SK-N-SH (cell line): Measurements from ENCODE around the gene CARD14. TPM values are rescaled to one million over a fixed set of nuclear protein-coding genes. Genes with fewer than 3 reads are reported as not detected.
"Not testable (repeated sequence)": the region's sequence is repeated elsewhere in the genome, so short reads cannot be mapped to it uniquely, and the experiment has no call there.

ENCODE experiments used
- CTCF ChIA-PET: fragments of 300-600, 350-600 bp; formaldehyde crosslinking; extraction: SDS; loops from one replicate; lab custom pipeline; 2021; lab: Yijun Ruan, JAX
- POLR2A ChIA-PET: fragments of 350-600 bp; sonication (Branson Sonifier 250); formaldehyde crosslinking; extraction: SDS; loops from one replicate; lab custom pipeline; 2020; ENCODE audit warnings: antibody characterized with exemption, inconsistent platforms; lab: Yijun Ruan, JAX
- DNase-seq: peaks from one replicate; pipeline ENCODE4 v3.0.0; 2012
- H2AFZ ChIP-seq: fragments of 200-600 bp; sonication (generic); 2 replicates; pipeline ENCODE4 v1.8.1; 2016; ENCODE audit warnings: antibody characterized with exemption, mild to moderate bottlenecking, low read depth
- H3F3A ChIP-seq: fragments of 200-600 bp; sonication (generic); replicated peaks from 2 replicates; pipeline ENCODE3; 2016; ENCODE audit warnings: antibody characterized with exemption, mild to moderate bottlenecking; ENCODE audit not compliant: insufficient read depth
- H3K27ac ChIP-seq, 2 experiments: fragments of 200-500 bp in 1 of 2; fragments of 200-600 bp in 1 of 2; sonication (Bioruptor generic) in 1 of 2; sonication (generic), shearing (Covaris generic) in 1 of 2; 2 replicates each; pipeline versions ENCODE4 v1.5.1 to v1.6.1; 2014 to 2016; ENCODE audit warnings: low read depth in 2 of 2, inconsistent platforms in 1 of 2, low read length in 1 of 2, mild to moderate bottlenecking in 1 of 2, mixed read lengths in 1 of 2
- H3K27me3 ChIP-seq: fragments of 200-600 bp; sonication (generic), shearing (Covaris generic); 2 replicates; pipeline ENCODE4 v1.6.1; 2016; ENCODE audit warnings: mixed run types; ENCODE audit not compliant: insufficient read depth
- H3K36me3 ChIP-seq, 2 experiments: fragments of 200-500 bp in 1 of 2; fragments of 200-600 bp in 1 of 2; sonication (Bioruptor generic) in 1 of 2; sonication (generic) in 1 of 2; replicated peaks in 1 of 2; 2 replicates each; pipeline versions ENCODE3 to v1.5.1; 2014 to 2016; ENCODE audit warnings: low read length in 1 of 2, mild to moderate bottlenecking in 1 of 2; ENCODE audit not compliant: insufficient read depth in 2 of 2, control insufficient read depth in 1 of 2
- H3K4me1 ChIP-seq, 2 experiments: fragments of 200-500 bp in 1 of 2; fragments of 200-600 bp in 1 of 2; sonication (Bioruptor generic) in 1 of 2; sonication (generic), shearing (Covaris generic) in 1 of 2; 2 replicates each; pipeline versions ENCODE4 v1.5.1 to v1.6.1; 2014 to 2016; ENCODE audit warnings: low read depth in 1 of 2, low read length in 1 of 2, mixed run types in 1 of 2; ENCODE audit not compliant: insufficient read depth in 2 of 2, control insufficient read depth in 1 of 2
- H3K4me2 ChIP-seq: fragments of 200-600 bp; sonication (generic), shearing (Covaris generic); 2 replicates; pipeline ENCODE4 v1.6.1; 2017; ENCODE audit warnings: mixed run types
- H3K4me3 ChIP-seq, 2 experiments: fragments of 200-500 bp in 1 of 2; fragments of 200-600 bp in 1 of 2; sonication (Bioruptor generic) in 1 of 2; sonication (generic), shearing (Covaris generic) in 1 of 2; 2 replicates each; pipeline versions ENCODE4 v1.5.1 to v1.8.1; 2014 to 2016; ENCODE audit warnings: low read depth in 2 of 2, inconsistent platforms in 1 of 2, low read length in 1 of 2, mild to moderate bottlenecking in 1 of 2, mixed read lengths in 1 of 2, moderate library complexity in 1 of 2
- H3K79me2 ChIP-seq: fragments of 200-600 bp; sonication (generic); 2 replicates; pipeline ENCODE4 v1.8.1; 2017; ENCODE audit warnings: mild to moderate bottlenecking; ENCODE audit not compliant: insufficient read depth
- H3K9ac ChIP-seq: fragments of 200-600 bp; sonication (generic); 2 replicates; pipeline ENCODE4 v1.6.1; 2017; ENCODE audit warnings: mixed run types
- H3K9me2 ChIP-seq: fragments of 200-600 bp; sonication (generic); 2 replicates; pipeline ENCODE4 v1.6.1; 2017; ENCODE audit warnings: mixed run types
- H3K9me3 ChIP-seq: fragments of 200-600 bp; sonication (generic); 2 replicates; pipeline ENCODE4 v1.6.1; 2017; ENCODE audit warnings: mixed run types, mild to moderate bottlenecking, moderate library complexity
- H4K20me1 ChIP-seq: fragments of 200-600 bp; sonication (generic); 2 replicates; pipeline ENCODE4 v1.6.1; 2017; ENCODE audit warnings: mild to moderate bottlenecking, mixed run types; ENCODE audit not compliant: insufficient read depth
- CTCF ChIP-seq: fragments of 200-600 bp; sonication (generic); IDR thresholded peaks from 2 replicates; pipeline ENCODE4 v1.6.1; 2017; ENCODE audit warnings: antibody characterized with exemption, mild to moderate bottlenecking, moderate library complexity
- ELF1 ChIP-seq: IDR thresholded peaks from 2 replicates; pipeline ENCODE4 v1.4.0; 2012
- EZH2phosphoT487 ChIP-seq: fragments of 200-600 bp; sonication (generic); IDR thresholded peaks from 2 replicates; pipeline ENCODE4 v1.6.1; 2017; ENCODE audit warnings: low read depth, mixed run types, mild to moderate bottlenecking, antibody characterized with exemption, moderate library complexity, borderline replicate concordance
- MXI1 ChIP-seq: IDR thresholded peaks from 2 replicates; pipeline ENCODE4 v1.6.1; 2012; ENCODE audit warnings: mild to moderate bottlenecking, low read depth, low read length, improper control_type of control experiment
- RAD21 ChIP-seq: IDR thresholded peaks from 2 replicates; pipeline ENCODE4 v1.6.1; 2012; ENCODE audit warnings: mild to moderate bottlenecking, low read length
- RXRA ChIP-seq: IDR thresholded peaks from 2 replicates; pipeline ENCODE4 v1.4.0; 2012; ENCODE audit warnings: low read depth, mild to moderate bottlenecking, borderline replicate concordance
- SMC3 ChIP-seq: IDR thresholded peaks from 2 replicates; pipeline ENCODE4 v1.6.1; 2012; ENCODE audit warnings: low read depth, low read length, improper control_type of control experiment
- TAF1 ChIP-seq: IDR thresholded peaks from 2 replicates; pipeline ENCODE4 v1.6.1; 2012; ENCODE audit warnings: low read depth, mild to moderate bottlenecking, low read length, moderate library complexity, borderline replicate concordance
- YY1 ChIP-seq: IDR thresholded peaks from 2 replicates; pipeline ENCODE4 v1.4.0; 2012; ENCODE audit warnings: low read depth, mild to moderate bottlenecking
- WGBS: methylation state at CpG from one replicate; pipeline ENCODE4 v1.1.6; 2017; ENCODE audit warnings: low lambda C conversion rate; 5-methylcytosine and 5-hydroxymethylcytosine counted together
- polyA plus RNA-seq, 3 experiments: library from polyadenylated mRNA; depleted of rRNA; stranded (reverse); fragments of >200 nt; gene quantifications; 2 replicates each; pipeline ENCODE4 v1.2.3, GENCODE V29; 2012

CARD14 gene
- polyA plus RNA-seq, 1 of the 3 experiments (the other 2 are of a cell fraction) = 0.05 TPM

GRCh38 chr17:80195671-80196529, 26.1 kb downstream of the CARD14 start:
- no peak overlapping the region for H3K27ac ChIP-seq
- WGBS = 74% methylated on average over 26 of the region's 27 CpGs
- H3K79me2 ChIP-seq = no peaks in the 10 kb centered on the region
- no peaks in the 10 kb centered on the region for H3K9me3 ChIP-seq
- H3K4me3 ChIP-seq = peak overlapping the region in 1 of 2 experiments; percentile 37; a peak in 1 of 4 replicates
- DNase-seq = peak; percentile 70
- H3K36me3 ChIP-seq = no peaks in the 10 kb centered on the region
- H3K27me3 ChIP-seq = 0 out of 2 replicates have a peak, but pooled peaks cover 9% of the 10 kb centered on the region
- H2AFZ ChIP-seq = no peak overlapping the region
- CTCF ChIA-PET = interaction anchor here (0.6 to 2.5 kb wide), 15 partner anchors 8 to 181 kb away, joined by 3 to 8 read pairs (median 4); partner anchors contain the start of genes GAA and RNF213
- no peak for TF ChIP-seq MXI1
- TF ChIP-seq SMC3 = peak; percentile 44
- peak; percentile 93 for TF ChIP-seq CTCF
- TF ChIP-seq RAD21 = peak; percentile 64
- TF ChIP-seq YY1 = no peak
- TF ChIP-seq, all 33 proteins: peak for 3
- Histone ChIP-seq H3K9ac (no peak overlapping the region), H4K20me1 (no peaks in the 10 kb centered on the region), H3K9me2 (no peaks in the 10 kb centered on the region), H3K4me2 (no peak overlapping the region), H3F3A (no peaks in the 10 kb centered on the region), H3K4me1 (no peaks in the 10 kb centered on the region)
- POLR2A ChIA-PET = no interaction called here

- Histone ChIP-seq H3K36me3 (no peaks in the 10 kb centered on the region), H4K20me1 (no peaks in the 10 kb centered on the region), H3K9ac (no peak overlapping the region), H3K4me1 (no peaks in the 10 kb centered on the region), H3K4me3 (no peak overlapping the region), H3K9me2 (no peaks in the 10 kb centered on the region), H3K27me3 (0 out of 2 replicates have a peak, but pooled peaks cover 6% of the 10 kb centered on the region), H3K79me2 (no peaks in the 10 kb centered on the region), H3K4me2 (no peak overlapping the region), H3K9me3 (no peaks in the 10 kb centered on the region), H3K27ac (no peak overlapping the region), H2AFZ (no peak overlapping the region), H3F3A (no peaks in the 10 kb centered on the region)
- ChIA-PET POLR2A (no interaction called here), CTCF (interaction anchor here (1.4 to 2.5 kb wide), 3 partner anchors 9 to 96 kb away, joined by 4 to 8 read pairs (median 8); partner anchors contain the start of gene GAA)
- 94% methylated on average over 6 of the region's 7 CpGs for WGBS
- TF ChIP-seq YY1 = no peak
- TF ChIP-seq EZH2phosphoT487 = no peak
- no peak for DNase-seq
Measured at GRCh38 chr17:80196652-80197051, 26.8 kb downstream of the CARD14 start.

- no peaks in the 10 kb centered on the region for H3K27me3 ChIP-seq
- CTCF ChIA-PET = no interaction called here
- TF ChIP-seq RXRA (no peak), ELF1 (no peak), TAF1 (no peak)
- TF ChIP-seq, all 33 proteins: peak for 0
- Histone ChIP-seq H3K9me2 (no peaks in the 10 kb centered on the region), H3K4me3 (no peak overlapping the region), H3K4me1 (no peaks in the 10 kb centered on the region), H4K20me1 (no peaks in the 10 kb centered on the region), H3K27ac (no peak overlapping the region), H3K9ac (no peak overlapping the region), H2AFZ (no peak overlapping the region), H3K9me3 (no peaks in the 10 kb centered on the region), H3K79me2 (no peaks in the 10 kb centered on the region), H3K4me2 (no peak overlapping the region), H3K36me3 (no peaks in the 10 kb centered on the region), H3F3A (no peaks in the 10 kb centered on the region)
- no peak for DNase-seq
- POLR2A ChIA-PET = no interaction called here
- whole genome bisulfite sequencing = 83% methylated on average over 13 of the region's 27 CpGs
Measured at GRCh38 chr17:80198144-80198661, 28.4 kb downstream of the CARD14 start.

- POLR2A ChIA-PET = interaction anchor here (1.0 kb wide), 1 partner anchor 11 kb away, joined by 4 read pairs; no protein-coding TSS in a partner anchor
- H3K4me2 ChIP-seq = not testable (repeated sequence)
Measured at GRCh38 chr17:80199295-80199694, 29.5 kb downstream of the CARD14 start.

More at GRCh38 chr17:80199295-80199694, 29.5 kb downstream of the CARD14 start:
- H2AFZ ChIP-seq, CTCF ChIA-PET, H3K9ac ChIP-seq, H3K27ac ChIP-seq, H4K20me1 ChIP-seq, H3K9me3 ChIP-seq, H3K79me2 ChIP-seq, H3K27me3 ChIP-seq, H3F3A ChIP-seq, H3K4me1 ChIP-seq, H3K4me3 ChIP-seq, H3K9me2 ChIP-seq, DNase-seq, H3K36me3 ChIP-seq: not testable (repeated sequence)
- 79% methylated on average over 6 of the region's 6 CpGs for WGBS
